ENCODE measurements around the gene ALDH9A1.

ALDH9A1 gene

DNA sequence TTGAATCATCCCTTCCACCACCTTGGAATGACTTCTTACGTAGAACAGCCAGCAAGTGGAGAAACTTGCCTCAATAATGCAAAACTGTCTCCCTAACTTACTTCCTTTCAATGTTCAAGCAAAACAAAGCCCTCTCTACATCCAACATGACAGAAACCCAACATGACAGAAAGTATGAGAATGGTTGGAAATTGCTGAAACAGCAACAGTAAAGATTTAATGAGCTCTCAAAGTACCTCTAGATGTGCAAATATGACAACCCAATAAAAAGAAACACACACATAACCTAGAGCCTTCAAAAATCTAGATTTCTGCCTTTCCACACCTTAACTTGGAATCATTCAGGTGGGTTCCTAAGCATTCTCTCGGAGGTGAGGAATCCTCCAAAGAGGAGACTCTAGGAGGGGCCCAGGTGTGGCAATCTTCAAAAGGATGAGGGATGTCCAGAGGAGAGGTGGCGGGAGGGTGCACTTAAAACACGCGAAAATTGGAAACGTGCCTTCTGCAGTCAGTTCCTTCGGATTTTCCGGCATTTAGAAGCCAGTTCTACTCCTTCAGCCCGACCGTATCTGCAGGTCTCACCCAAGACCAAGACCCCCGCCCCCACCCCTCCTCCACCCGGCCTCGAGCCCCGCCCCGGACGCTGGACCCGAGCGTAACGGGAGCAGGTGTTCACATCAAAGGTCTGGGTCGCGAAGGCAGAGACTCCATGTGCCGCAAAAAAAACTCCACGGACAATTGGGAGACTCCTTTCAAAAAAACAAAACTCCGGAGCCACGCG, 68.3 kb downstream of the ALDH9A1 start:
- H3K36me3 ChIP-seq (ENCODE audit: low read depth), result no peaks in the 10 kb centered on the region; the same call in 1 of the 2 replicates
- DNase-seq (ENCODE audit: low spot score), result no peak
- H3K27me3 ChIP-seq (ENCODE audit: insufficient read depth, poor library complexity, severe bottlenecking), result no peaks in the 10 kb centered on the region
- H3K9me3 ChIP-seq (ENCODE audit: severe bottlenecking), result no peaks in the 10 kb centered on the region
- no peak for ATAC-seq (ENCODE audit: low read depth)
- TF ChIP-seq, protein P1, sequence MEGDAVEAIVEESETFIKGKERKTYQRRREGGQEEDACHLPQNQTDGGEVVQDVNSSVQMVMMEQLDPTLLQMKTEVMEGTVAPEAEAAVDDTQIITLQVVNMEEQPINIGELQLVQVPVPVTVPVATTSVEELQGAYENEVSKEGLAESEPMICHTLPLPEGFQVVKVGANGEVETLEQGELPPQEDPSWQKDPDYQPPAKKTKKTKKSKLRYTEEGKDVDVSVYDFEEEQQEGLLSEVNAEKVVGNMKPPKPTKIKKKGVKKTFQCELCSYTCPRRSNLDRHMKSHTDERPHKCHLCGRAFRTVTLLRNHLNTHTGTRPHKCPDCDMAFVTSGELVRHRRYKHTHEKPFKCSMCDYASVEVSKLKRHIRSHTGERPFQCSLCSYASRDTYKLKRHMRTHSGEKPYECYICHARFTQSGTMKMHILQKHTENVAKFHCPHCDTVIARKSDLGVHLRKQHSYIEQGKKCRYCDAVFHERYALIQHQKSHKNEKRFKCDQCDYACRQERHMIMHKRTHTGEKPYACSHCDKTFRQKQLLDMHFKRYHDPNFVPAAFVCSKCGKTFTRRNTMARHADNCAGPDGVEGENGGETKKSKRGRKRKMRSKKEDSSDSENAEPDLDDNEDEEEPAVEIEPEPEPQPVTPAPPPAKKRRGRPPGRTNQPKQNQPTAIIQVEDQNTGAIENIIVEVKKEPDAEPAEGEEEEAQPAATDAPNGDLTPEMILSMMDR (IDR thresholded peaks at IDR 0.05; ENCODE audit: poor library complexity, severe bottlenecking), result no peak
- H3K4me3 ChIP-seq (ENCODE audit: severe bottlenecking), result peak overlapping the region; percentile 42
- peak overlapping the region; percentile 78 for H3K27ac ChIP-seq (ENCODE audit: poor library complexity, severe bottlenecking)
- H3K4me1 ChIP-seq (ENCODE audit: insufficient read depth, poor library complexity, severe bottlenecking), result peaks cover 12% of the 10 kb centered on the region

DNA sequence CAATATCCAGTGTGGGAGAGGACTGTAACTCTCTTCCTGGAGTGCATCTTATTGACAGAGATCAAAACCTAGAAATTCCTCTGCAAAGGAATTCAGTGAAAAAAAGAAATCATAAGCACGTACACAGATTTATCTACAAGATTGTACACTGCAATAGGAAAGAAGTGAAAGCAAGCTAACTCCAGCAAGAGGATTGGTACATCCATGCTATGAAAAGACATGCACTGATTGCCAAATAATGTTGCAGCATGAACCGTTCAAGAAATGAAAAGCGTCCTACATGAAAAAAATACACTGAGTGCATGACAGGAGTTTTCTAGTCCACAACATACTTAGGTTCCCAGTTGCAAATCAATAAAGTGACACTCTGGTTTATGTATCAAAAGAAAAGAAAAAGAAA, 69.2 kb downstream of the ALDH9A1 start:
- Histone ChIP-seq H3K4me3 (ENCODE audit: severe bottlenecking) (no peak overlapping the region), H3K36me3 (ENCODE audit: low read depth) (no peaks in the 10 kb centered on the region), H3K4me1 (ENCODE audit: insufficient read depth, poor library complexity, severe bottlenecking) (peaks cover 12% of the 10 kb centered on the region), H3K9me3 (ENCODE audit: severe bottlenecking) (no peaks in the 10 kb centered on the region), H3K27ac (ENCODE audit: poor library complexity, severe bottlenecking) (no peak overlapping the region), H3K27me3 (ENCODE audit: insufficient read depth, poor library complexity, severe bottlenecking) (no peaks in the 10 kb centered on the region)
- no peak for ATAC-seq (ENCODE audit: low read depth)
- no peak for DNase-seq (ENCODE audit: low spot score)
- TF ChIP-seq, protein P1 (IDR thresholded peaks at IDR 0.05; ENCODE audit: poor library complexity, severe bottlenecking), result no peak

DNA sequence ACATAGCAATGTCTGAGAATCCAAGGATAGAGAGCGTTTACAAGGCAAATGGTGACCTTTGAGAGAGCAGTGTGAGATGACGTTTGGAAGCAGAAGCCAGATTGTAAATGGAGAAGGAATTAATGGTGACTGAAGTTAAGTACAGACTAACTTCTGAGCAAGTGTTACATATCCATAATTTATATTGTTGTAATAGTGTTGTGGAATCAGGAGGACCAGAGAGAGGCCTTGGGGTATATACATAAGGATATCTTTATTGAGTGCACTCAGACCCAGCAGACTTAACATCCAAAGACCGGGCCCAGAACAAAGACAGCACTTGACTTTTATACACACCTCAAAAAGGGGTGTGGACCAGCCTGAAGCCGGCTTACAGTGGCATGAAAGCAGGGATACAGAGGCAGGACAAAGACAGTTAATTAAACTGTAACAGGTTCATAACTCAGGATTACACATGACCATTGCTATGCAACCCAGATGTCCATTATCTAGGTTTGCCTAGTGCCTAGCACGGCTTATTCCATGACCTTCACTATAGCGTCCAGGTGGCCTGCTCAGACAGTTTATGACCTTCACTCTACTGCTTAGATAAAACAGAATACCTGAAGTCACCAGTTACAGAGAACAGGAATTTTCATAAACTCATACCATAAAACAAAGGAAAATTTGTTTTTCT, 70.1 kb downstream of the ALDH9A1 start:
- no peaks in the 10 kb centered on the region for H3K27me3 ChIP-seq (ENCODE audit: insufficient read depth, poor library complexity, severe bottlenecking)
- no peak overlapping the region for H3K27ac ChIP-seq (ENCODE audit: poor library complexity, severe bottlenecking)
- peaks cover 10% of the 10 kb centered on the region for H3K4me1 ChIP-seq (ENCODE audit: insufficient read depth, poor library complexity, severe bottlenecking)
- no peak overlapping the region for H3K4me3 ChIP-seq (ENCODE audit: severe bottlenecking)
- no peak for ATAC-seq (ENCODE audit: low read depth)
- no peak for DNase-seq (ENCODE audit: low spot score)
- TF ChIP-seq, protein P1 (IDR thresholded peaks at IDR 0.05; ENCODE audit: poor library complexity, severe bottlenecking), result no peak
- H3K36me3 ChIP-seq (ENCODE audit: low read depth), result no peaks in the 10 kb centered on the region
- no peaks in the 10 kb centered on the region for H3K9me3 ChIP-seq (ENCODE audit: severe bottlenecking)

DNA sequence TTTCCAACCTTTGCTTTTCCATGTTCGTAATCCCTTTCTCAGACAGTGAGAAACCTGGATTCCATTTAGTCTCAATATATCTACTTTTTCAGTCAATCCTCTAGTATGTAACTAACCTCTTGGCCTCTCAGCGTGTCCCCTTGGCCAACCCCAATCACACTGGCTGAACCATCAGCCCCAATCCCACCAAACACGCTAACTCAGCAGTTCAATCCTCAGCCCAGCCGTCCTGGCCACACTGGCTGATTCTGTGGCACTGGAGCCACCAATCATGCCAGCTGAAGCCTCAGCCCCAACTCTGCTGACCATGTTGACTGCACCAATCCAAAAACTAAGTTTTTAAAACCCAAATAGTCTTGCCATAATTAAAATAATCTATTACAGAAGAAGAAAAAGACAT, 73.9 kb downstream of the ALDH9A1 start:
- TF ChIP-seq, protein P1 (IDR thresholded peaks at IDR 0.05; ENCODE audit: poor library complexity, severe bottlenecking), result no peak
- Histone ChIP-seq H3K9me3 (ENCODE audit: severe bottlenecking) (no peaks in the 10 kb centered on the region), H3K27me3 (ENCODE audit: insufficient read depth, poor library complexity, severe bottlenecking) (no peaks in the 10 kb centered on the region), H3K4me1 (ENCODE audit: insufficient read depth, poor library complexity, severe bottlenecking) (no peaks in the 10 kb centered on the region), H3K4me3 (ENCODE audit: severe bottlenecking) (no peak overlapping the region), H3K36me3 (ENCODE audit: low read depth) (no peaks in the 10 kb centered on the region), H3K27ac (ENCODE audit: poor library complexity, severe bottlenecking) (no peak overlapping the region)
- ATAC-seq (ENCODE audit: low read depth) (no peak), DNase-seq (ENCODE audit: low spot score) (no peak)

DNA sequence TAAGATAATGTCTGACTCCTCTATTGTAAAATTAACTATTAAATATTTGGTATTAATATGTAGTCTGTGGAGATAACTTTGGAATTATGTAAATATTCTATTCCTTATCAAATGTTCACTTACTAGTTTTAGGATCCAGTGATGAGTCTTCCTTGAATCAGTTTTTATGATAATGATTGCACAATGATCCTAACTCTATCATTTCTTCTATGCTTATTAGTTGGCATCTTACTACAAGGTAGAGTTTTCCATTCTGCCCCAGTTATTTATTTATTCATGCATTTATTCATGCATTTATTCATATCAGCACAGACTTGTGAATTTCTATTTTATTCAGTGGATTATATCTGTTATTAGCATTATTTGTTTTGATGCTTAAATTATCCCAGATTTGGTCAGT, 74.7 kb downstream of the ALDH9A1 start:
- no peak for DNase-seq (ENCODE audit: low spot score)
- Histone ChIP-seq H3K27me3 (ENCODE audit: insufficient read depth, poor library complexity, severe bottlenecking) (no peaks in the 10 kb centered on the region), H3K4me1 (ENCODE audit: insufficient read depth, poor library complexity, severe bottlenecking) (no peaks in the 10 kb centered on the region), H3K27ac (ENCODE audit: poor library complexity, severe bottlenecking) (no peak overlapping the region), H3K36me3 (ENCODE audit: low read depth) (no peaks in the 10 kb centered on the region), H3K9me3 (ENCODE audit: severe bottlenecking) (no peaks in the 10 kb centered on the region), H3K4me3 (ENCODE audit: severe bottlenecking) (no peak overlapping the region)
- TF ChIP-seq, protein P1 (IDR thresholded peaks at IDR 0.05; ENCODE audit: poor library complexity, severe bottlenecking), result no peak
- ATAC-seq (ENCODE audit: low read depth), result no peak

Data from RWPE2 (cell line).